CD14-positive monocyte (primary cell): ENCODE data around the gene HMX1. TPM values are rescaled to one million over a fixed set of nuclear protein-coding genes. Genes with fewer than 3 reads are reported as not detected.

ENCODE experiments used
- DNase-seq, 3 donors: peaks; one replicate each; pipeline ENCODE4 v3.0.0-alpha.2; 2011 to 2022
- H2AFZ ChIP-seq: 2 replicates; pipeline ENCODE4 v1.6.0; 2012; ENCODE audit warnings: mild to moderate bottlenecking, low read depth, low read length, inconsistent platforms; ENCODE audit not compliant: insufficient read depth, poor library complexity, severe bottlenecking
- H3K27ac ChIP-seq, 2 donors: 1 replicate in 1 of 2; 2 replicates in 1 of 2; pipeline ENCODE4 v1.5.1; 2012 to 2013; ENCODE audit warnings: low read length in 2 of 2, control low read depth in 1 of 2, inconsistent platforms in 1 of 2, low read depth in 1 of 2, mild to moderate bottlenecking in 1 of 2
- H3K27me3 ChIP-seq, 2 donors: one replicate each; pipeline versions ENCODE4 v1.6.0 to v1.6.1; 2011 to 2013; ENCODE audit warnings: low read length in 2 of 2; ENCODE audit not compliant: control insufficient read depth in 2 of 2, insufficient read depth in 2 of 2
- H3K36me3 ChIP-seq, 2 donors: replicated peaks in 1 of 2; 1 replicate in 1 of 2; 2 replicates in 1 of 2; pipeline versions ENCODE4 v1.5.1 to v1.6.1; 2012 to 2013; ENCODE audit warnings: low read length in 2 of 2, control low read depth in 1 of 2, inconsistent platforms in 1 of 2, mild to moderate bottlenecking in 1 of 2; ENCODE audit not compliant: insufficient read depth in 2 of 2, control insufficient read depth in 1 of 2
- H3K4me1 ChIP-seq, 2 donors: 1 replicate in 1 of 2; 2 replicates in 1 of 2; pipeline versions ENCODE4 v1.5.1 to v1.6.1; 2012 to 2013; ENCODE audit warnings: low read length in 2 of 2, control low read depth in 1 of 2, inconsistent platforms in 1 of 2, mild to moderate bottlenecking in 1 of 2, moderate library complexity in 1 of 2; ENCODE audit not compliant: insufficient read depth in 2 of 2, control insufficient read depth in 1 of 2
- H3K4me2 ChIP-seq: replicated peaks from 2 replicates; pipeline ENCODE3; 2012; ENCODE audit warnings: low read length, moderate library complexity, mild to moderate bottlenecking; ENCODE audit not compliant: poor library complexity, severe bottlenecking; ENCODE audit errors: extremely low read depth
- H3K4me3 ChIP-seq, 3 experiments: fragments of 200-600 bp in 1 of 3; sonication (generic) in 1 of 3; replicated peaks in 1 of 3; 1 replicate in 2 of 3; 2 replicates in 1 of 3; pipeline ENCODE4 v1.5.1; 2011 to 2013; ENCODE audit warnings: low read length in 3 of 3, mild to moderate bottlenecking in 3 of 3, control low read depth in 2 of 3, low read depth in 2 of 3, inconsistent platforms in 1 of 3, moderate library complexity in 1 of 3
- H3K79me2 ChIP-seq: 2 replicates; pipeline ENCODE4 v1.6.0; 2012; ENCODE audit warnings: mild to moderate bottlenecking, control low read depth, inconsistent platforms, low read length, moderate library complexity; ENCODE audit not compliant: insufficient read depth
- H3K9ac ChIP-seq: 2 replicates; pipeline ENCODE4 v1.6.0; 2017; ENCODE audit warnings: low read length, mild to moderate bottlenecking; ENCODE audit not compliant: insufficient read depth, poor library complexity, severe bottlenecking
- H3K9me3 ChIP-seq, 2 donors: replicated peaks in 1 of 2; 1 replicate in 1 of 2; 2 replicates in 1 of 2; pipeline versions ENCODE4 v1.5.1 to v1.6.1; 2012 to 2013; ENCODE audit warnings: low read length in 2 of 2, control low read depth in 1 of 2; ENCODE audit not compliant: control insufficient read depth in 1 of 2, insufficient read depth in 1 of 2
- H4K20me1 ChIP-seq: 2 replicates; pipeline ENCODE4 v1.6.0; 2012; ENCODE audit warnings: mild to moderate bottlenecking, low read length, control low read depth, moderate library complexity; ENCODE audit not compliant: insufficient read depth
- H3K27ac Mint-ChIP-seq, 7 donors: one replicate each; pipeline ENCODE4 v1.8.0; 2020; ENCODE audit warnings: mild to moderate bottlenecking in 7 of 7, mixed read lengths in 7 of 7, moderate library complexity in 6 of 7, inconsistent platforms in 2 of 7
- H3K27me3 Mint-ChIP-seq, 3 donors: one replicate each; pipeline ENCODE4 v1.8.0; 2021 to 2022; ENCODE audit warnings: low read depth in 3 of 3, mild to moderate bottlenecking in 3 of 3, mixed read lengths in 3 of 3, moderate library complexity in 3 of 3, inconsistent platforms in 1 of 3
- H3K36me3 Mint-ChIP-seq, 2 donors: one replicate each; pipeline ENCODE4 v1.8.0; 2020; ENCODE audit warnings: mixed read lengths in 2 of 2, inconsistent platforms in 1 of 2, mild to moderate bottlenecking in 1 of 2
- H3K4me1 Mint-ChIP-seq: one replicate; pipeline ENCODE4 v1.8.0; 2020; ENCODE audit warnings: mild to moderate bottlenecking, mixed read lengths
- H3K4me3 Mint-ChIP-seq, 2 donors: one replicate each; pipeline ENCODE4 v1.8.0; 2020; ENCODE audit warnings: mild to moderate bottlenecking in 2 of 2, mixed read lengths in 2 of 2, moderate library complexity in 1 of 2
- H3K9me3 Mint-ChIP-seq, 7 donors: one replicate each; pipeline ENCODE4 v1.8.0; 2020 to 2022; ENCODE audit warnings: mixed read lengths in 7 of 7, mild to moderate bottlenecking in 6 of 7, moderate library complexity in 6 of 7, inconsistent platforms in 2 of 7
- WGBS: methylation state at CpG from one replicate; pipeline ENCODE4 v1.1.5; 2013; ENCODE audit warnings: missing lambda C conversion rate; ENCODE audit not compliant: insufficient coverage; 5-methylcytosine and 5-hydroxymethylcytosine counted together
- intact Hi-C, 2 donors: fragments of 100-400 bp; cut with micrococcal nuclease; formaldehyde crosslinking; loops; one replicate each; pipeline versions ENCODE4 v1.15.0 to v1.15.1; 2023
- polyA plus RNA-seq, 3 donors: library from polyadenylated mRNA; depleted of rRNA in 1 of 3; unstranded in 2 of 3; stranded (reverse) in 1 of 3; fragments of 300-500 nt in 2 of 3; fragments of >200 nt in 1 of 3; fragmentation: Illumina TruSeq in 2 of 3; gene quantifications; 1 replicate in 2 of 3; 2 replicates in 1 of 3; pipeline ENCODE4 v1.2.3, GENCODE V29; 2012 to 2021
- TF ChIP-seq, protein P1 (sequence below): fragments of 200-600 bp; IDR thresholded peaks from one replicate; pipeline ENCODE4 v1.8.0; 2022; ENCODE audit warnings: antibody characterized with exemption, mild to moderate bottlenecking

The HMX1 gene
- polyA plus RNA-seq, 3 donors, result not detected

DNA sequence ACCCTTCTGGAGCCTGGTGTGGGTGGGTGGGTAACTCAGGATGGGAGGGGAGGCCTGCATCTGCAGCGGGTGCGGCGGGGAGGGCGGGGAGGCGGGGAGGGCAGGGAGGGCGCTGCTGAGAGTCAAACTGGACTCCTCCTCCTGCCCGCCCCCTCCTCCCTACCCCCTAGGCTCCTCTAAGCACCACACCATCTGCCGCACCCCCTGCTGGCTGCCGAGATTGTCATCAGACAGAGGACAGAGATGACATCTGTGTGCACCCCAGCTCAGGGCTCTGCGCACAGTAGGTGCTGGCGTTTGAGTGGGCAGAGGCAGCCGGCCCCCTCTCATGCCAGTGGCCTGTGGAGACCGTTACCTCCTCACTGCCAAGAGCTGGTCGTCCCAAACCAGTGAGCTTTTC, 10.6 kb upstream of the HMX1 start:
- 28% methylated on average over 4 of the region's 14 CpGs for WGBS
- no peaks in the 10 kb centered on the region for H3K79me2 ChIP-seq
- no peak overlapping the region for H3K4me3 Mint-ChIP-seq

DNA sequence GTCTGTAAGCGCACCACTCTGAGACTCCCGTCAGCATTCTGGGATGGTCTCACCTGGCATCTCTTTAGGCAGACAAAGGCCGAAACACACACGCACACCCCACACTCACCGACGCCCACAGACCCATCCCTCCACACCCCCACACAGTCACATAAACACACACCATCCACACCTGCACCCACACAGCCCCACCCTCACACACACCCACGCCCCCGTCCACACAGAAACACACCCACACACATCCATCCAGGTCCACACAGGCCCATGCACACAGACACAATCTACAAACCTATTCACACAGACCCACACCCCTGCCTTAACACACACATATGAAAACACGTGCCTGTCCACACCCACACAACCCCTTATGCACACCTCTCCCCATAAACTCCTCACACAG, 9.2 kb upstream of the HMX1 start:
- Histone ChIP-seq H3K9ac (no peak overlapping the region), H3K27ac (no peak overlapping the region), H3K36me3 (no peaks in the 10 kb centered on the region), H3K4me3 (no peak overlapping the region), H4K20me1 (no peaks in the 10 kb centered on the region), H3K9me3 (peaks cover under 1 to 10% of the 10 kb centered on the region in 2 donors), H3K27me3 (peaks cover 16 to 39% of the 10 kb centered on the region in 2 donors), H3K79me2 (no peaks in the 10 kb centered on the region), H2AFZ (no peak overlapping the region), H3K4me1 (no peaks in the 10 kb centered on the region), H3K4me2 (no peak overlapping the region)
- intact Hi-C loops, result no loop called here
- no peak for DNase-seq
- Mint-ChIP-seq H3K4me1 (no peaks in the 10 kb centered on the region), H3K4me3 (no peak overlapping the region), H3K36me3 (no peaks in the 10 kb centered on the region), H3K27me3 (peaks cover 48 to 64% (median 52%) of the 10 kb centered on the region in 3 donors), H3K27ac (peak overlapping the region in 1 of 7 donors; percentile 38), H3K9me3 (peaks cover 0 to 15% (median 6%) of the 10 kb centered on the region in 7 donors)
- TF ChIP-seq, protein P1, sequence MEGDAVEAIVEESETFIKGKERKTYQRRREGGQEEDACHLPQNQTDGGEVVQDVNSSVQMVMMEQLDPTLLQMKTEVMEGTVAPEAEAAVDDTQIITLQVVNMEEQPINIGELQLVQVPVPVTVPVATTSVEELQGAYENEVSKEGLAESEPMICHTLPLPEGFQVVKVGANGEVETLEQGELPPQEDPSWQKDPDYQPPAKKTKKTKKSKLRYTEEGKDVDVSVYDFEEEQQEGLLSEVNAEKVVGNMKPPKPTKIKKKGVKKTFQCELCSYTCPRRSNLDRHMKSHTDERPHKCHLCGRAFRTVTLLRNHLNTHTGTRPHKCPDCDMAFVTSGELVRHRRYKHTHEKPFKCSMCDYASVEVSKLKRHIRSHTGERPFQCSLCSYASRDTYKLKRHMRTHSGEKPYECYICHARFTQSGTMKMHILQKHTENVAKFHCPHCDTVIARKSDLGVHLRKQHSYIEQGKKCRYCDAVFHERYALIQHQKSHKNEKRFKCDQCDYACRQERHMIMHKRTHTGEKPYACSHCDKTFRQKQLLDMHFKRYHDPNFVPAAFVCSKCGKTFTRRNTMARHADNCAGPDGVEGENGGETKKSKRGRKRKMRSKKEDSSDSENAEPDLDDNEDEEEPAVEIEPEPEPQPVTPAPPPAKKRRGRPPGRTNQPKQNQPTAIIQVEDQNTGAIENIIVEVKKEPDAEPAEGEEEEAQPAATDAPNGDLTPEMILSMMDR, result no peak
- 88% methylated on average over 9 of the region's 9 CpGs for WGBS

More for the DNA sequence above, 10.6 kb upstream of the HMX1 start:
- peaks cover 42 to 64% (median 46%) of the 10 kb centered on the region in 3 donors for H3K27me3 Mint-ChIP-seq
- no peak overlapping the region for H3K27ac Mint-ChIP-seq
- Histone ChIP-seq H3K27ac (no peak overlapping the region), H3K36me3 (no peaks in the 10 kb centered on the region), H3K9me3 (peaks cover 6 to 9% of the 10 kb centered on the region in 2 donors), H3K4me3 (no peak overlapping the region), H3K9ac (no peak overlapping the region), H2AFZ (no peak overlapping the region), H3K4me1 (no peaks in the 10 kb centered on the region), H4K20me1 (no peaks in the 10 kb centered on the region), H3K4me2 (no peak overlapping the region), H3K27me3 (peaks cover 5 to 31% of the 10 kb centered on the region in 2 donors)
- no peaks in the 10 kb centered on the region for H3K4me1 Mint-ChIP-seq
- intact Hi-C loops, result no loop called here
- TF ChIP-seq, protein P1, result no peak
- H3K9me3 Mint-ChIP-seq, result peaks cover 4 to 14% (median 9%) of the 10 kb centered on the region in 7 donors
- no peaks in the 10 kb centered on the region for H3K36me3 Mint-ChIP-seq
- no peak for DNase-seq
